ENCODE results near the gene TNFRSF1B.

Gene TNFRSF1B

GRCh38 chr1:12174924-12175810 lies 8.4 kb downstream of the TNFRSF1B start:
- no peak for DNase-seq (ENCODE audit: low read depth)
- TF ChIP-seq, protein P1, sequence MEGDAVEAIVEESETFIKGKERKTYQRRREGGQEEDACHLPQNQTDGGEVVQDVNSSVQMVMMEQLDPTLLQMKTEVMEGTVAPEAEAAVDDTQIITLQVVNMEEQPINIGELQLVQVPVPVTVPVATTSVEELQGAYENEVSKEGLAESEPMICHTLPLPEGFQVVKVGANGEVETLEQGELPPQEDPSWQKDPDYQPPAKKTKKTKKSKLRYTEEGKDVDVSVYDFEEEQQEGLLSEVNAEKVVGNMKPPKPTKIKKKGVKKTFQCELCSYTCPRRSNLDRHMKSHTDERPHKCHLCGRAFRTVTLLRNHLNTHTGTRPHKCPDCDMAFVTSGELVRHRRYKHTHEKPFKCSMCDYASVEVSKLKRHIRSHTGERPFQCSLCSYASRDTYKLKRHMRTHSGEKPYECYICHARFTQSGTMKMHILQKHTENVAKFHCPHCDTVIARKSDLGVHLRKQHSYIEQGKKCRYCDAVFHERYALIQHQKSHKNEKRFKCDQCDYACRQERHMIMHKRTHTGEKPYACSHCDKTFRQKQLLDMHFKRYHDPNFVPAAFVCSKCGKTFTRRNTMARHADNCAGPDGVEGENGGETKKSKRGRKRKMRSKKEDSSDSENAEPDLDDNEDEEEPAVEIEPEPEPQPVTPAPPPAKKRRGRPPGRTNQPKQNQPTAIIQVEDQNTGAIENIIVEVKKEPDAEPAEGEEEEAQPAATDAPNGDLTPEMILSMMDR (IDR thresholded peaks at IDR 0.05; ENCODE audit: low read depth, low read length, missing control alignments): no peak
- in situ Hi-C loops (cut with HindIII; ENCODE audit: low sequenced_read_pairs): no loop called here
- no peak overlapping the region for H3K4me3 ChIP-seq (ENCODE audit: low read depth, low read length)

GRCh38 chr1:12176298-12177118 lies 9.7 kb downstream of the TNFRSF1B start:
- in situ Hi-C loops (cut with HindIII; ENCODE audit: low sequenced_read_pairs): no loop called here
- no peak overlapping the region for H3K4me3 ChIP-seq (ENCODE audit: low read depth, low read length)
- TF ChIP-seq, protein P1 (IDR thresholded peaks at IDR 0.05; ENCODE audit: low read depth, low read length, missing control alignments): no peak
- no peak for DNase-seq (ENCODE audit: low read depth)

DNA sequence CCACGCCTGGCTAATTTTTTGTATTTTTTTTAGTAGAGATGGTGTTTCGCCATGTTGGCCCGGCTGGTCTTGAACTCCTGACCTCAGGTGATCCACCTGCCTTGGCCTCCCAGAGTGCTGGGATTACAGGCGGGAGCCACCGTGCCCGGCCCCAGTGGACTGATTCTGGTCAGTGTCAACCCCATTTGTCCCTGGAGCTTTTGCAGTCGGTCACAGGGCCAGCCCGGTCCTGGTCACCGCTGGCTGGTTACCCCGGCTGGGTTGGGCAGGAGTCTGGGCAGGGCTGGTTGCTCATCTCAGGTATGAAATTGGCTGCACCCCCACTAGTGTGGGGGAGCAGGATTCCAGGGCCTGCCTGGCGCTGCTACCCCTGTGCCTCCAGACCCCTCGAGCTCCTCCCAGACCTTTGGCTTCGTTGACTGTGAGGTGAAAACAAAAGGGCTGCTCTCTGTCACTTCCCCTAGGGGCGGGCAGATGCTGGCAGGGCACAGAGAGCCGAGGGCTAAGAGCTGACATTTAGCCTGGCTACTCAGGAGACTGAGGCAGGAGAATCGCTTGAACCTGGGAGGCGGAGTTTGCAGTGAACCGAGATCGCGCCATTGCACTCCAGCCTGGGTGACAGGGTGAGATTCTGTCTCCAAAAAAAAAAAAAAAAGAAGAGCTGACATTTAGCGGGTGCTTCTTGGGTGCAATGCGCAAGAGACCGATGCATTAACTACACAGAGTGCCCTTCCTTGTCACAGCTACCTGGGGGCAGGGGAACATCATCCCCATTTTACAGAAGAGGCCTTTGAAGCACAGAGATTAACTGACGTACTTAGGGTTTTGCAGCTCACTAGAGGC lies 10.6 kb downstream of the TNFRSF1B start:
- DNase-seq (ENCODE audit: low read depth): no peak
- TF ChIP-seq, protein P1 (IDR thresholded peaks at IDR 0.05; ENCODE audit: low read depth, low read length, missing control alignments): no peak
- in situ Hi-C loops (cut with HindIII; ENCODE audit: low sequenced_read_pairs): no loop called here
- H3K4me3 ChIP-seq (ENCODE audit: low read depth, low read length): no peak overlapping the region

- TF ChIP-seq, protein P1 (IDR thresholded peaks at IDR 0.05; ENCODE audit: low read depth, low read length, missing control alignments): no peak
- no peak overlapping the region for H3K4me3 ChIP-seq (ENCODE audit: low read depth, low read length)
- in situ Hi-C loops (cut with HindIII; ENCODE audit: low sequenced_read_pairs): no loop called here
- DNase-seq (ENCODE audit: low read depth): no peak
These were observed 11.2 kb downstream of the TNFRSF1B start for GRCh38 chr1:12177999-12178441.

DNA sequence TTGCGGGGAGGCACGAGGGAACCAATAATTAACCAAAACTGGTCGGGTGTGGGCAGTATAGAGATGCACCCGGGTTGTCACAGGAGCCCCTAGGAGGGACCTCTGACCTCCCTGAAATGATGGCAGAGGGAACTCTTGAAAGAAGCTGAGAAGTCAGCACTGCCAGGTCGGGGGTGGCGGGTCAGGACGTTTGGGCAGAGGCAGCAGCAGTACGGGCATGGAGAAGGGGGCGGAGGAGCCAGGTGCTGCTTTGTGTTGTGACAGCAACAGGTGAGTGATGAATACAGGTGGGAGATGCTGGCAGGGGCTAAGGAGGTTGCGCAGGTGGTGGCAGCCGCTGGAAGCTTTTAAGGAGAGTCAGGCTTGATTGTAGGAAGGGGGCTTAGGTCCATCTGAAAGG lies 11.7 kb downstream of the TNFRSF1B start:
- TF ChIP-seq, protein P1 (IDR thresholded peaks at IDR 0.05; ENCODE audit: low read depth, low read length, missing control alignments): no peak
- H3K4me3 ChIP-seq (ENCODE audit: low read depth, low read length): no peak overlapping the region
- DNase-seq (ENCODE audit: low read depth): no peak
- in situ Hi-C loops (cut with HindIII; ENCODE audit: low sequenced_read_pairs): no loop called here

DNA sequence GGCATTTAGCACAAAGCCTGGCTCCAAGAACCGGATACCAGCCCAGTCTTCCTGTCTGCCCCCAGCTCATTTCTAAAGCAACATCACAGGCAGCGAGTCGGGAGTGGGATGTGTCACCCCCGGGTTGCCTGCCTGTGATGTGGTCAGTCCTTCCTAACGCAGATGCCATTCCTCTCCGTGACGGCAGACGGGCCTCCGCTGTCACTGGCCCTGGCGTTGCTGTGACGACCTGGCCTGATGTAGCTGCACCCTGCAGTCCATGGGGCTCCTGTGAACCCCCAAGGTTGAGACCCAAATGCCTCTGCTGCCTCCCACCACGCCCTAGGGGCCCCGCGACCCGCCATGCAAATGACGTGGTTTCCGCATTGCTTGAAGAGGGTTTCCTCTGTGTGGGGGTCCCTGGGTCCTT lies 12.3 kb downstream of the TNFRSF1B start:
- TF ChIP-seq, protein P1 (IDR thresholded peaks at IDR 0.05; ENCODE audit: low read depth, low read length, missing control alignments): no peak
- in situ Hi-C loops (cut with HindIII; ENCODE audit: low sequenced_read_pairs): no loop called here
- H3K4me3 ChIP-seq (ENCODE audit: low read depth, low read length): no peak overlapping the region
- DNase-seq (ENCODE audit: low read depth): no peak

Measured in astrocyte of the cerebellum (primary cell).